Esophagus squamous epithelium (tissue), 4 donors: ENCODE data around the gene CSTPP1.

Source experiments
- CTCF ChIP-seq, 6 experiments: fragments of 450-650 bp in 4 of 6; fragments of 200-600 bp in 2 of 6; sonication (generic) in 2 of 6; IDR thresholded peaks; one replicate each; pipeline ENCODE4 v1.5.1; 2016 to 2019; ENCODE audit warnings: antibody characterized with exemption in 6 of 6, mild to moderate bottlenecking in 4 of 6, moderate library complexity in 4 of 6
- POLR2A ChIP-seq, 4 donors: fragments of 450-650 bp; IDR thresholded peaks; one replicate each; pipeline ENCODE4 v1.6.1; 2017; ENCODE audit warnings: antibody characterized with exemption in 4 of 4, mild to moderate bottlenecking in 4 of 4, moderate library complexity in 3 of 4

- TF ChIP-seq POLR2A (IDR thresholded peaks at IDR 0.05) (no peak), CTCF (IDR thresholded peaks at IDR 0.05) (no peak)
These were observed 84.4 kb downstream of the CSTPP1 start for GRCh38 chr11:47020793-47021526.
